GM18498 (cell line): Measurements from ENCODE around the gene PKIG.
"Not testable (repeated sequence)": the region's sequence is repeated elsewhere in the genome, so short reads cannot be mapped to it uniquely, and the experiment has no call there.

Experiments used
- ATAC-seq: cut with Tn5 transposase; IDR thresholded peaks from one replicate; pipeline ENCODE4 v1.9.1; 2021; ENCODE audit warnings: mild to moderate bottlenecking, moderate library complexity; ENCODE audit not compliant: unreplicated experiment

The PKIG gene

DNA sequence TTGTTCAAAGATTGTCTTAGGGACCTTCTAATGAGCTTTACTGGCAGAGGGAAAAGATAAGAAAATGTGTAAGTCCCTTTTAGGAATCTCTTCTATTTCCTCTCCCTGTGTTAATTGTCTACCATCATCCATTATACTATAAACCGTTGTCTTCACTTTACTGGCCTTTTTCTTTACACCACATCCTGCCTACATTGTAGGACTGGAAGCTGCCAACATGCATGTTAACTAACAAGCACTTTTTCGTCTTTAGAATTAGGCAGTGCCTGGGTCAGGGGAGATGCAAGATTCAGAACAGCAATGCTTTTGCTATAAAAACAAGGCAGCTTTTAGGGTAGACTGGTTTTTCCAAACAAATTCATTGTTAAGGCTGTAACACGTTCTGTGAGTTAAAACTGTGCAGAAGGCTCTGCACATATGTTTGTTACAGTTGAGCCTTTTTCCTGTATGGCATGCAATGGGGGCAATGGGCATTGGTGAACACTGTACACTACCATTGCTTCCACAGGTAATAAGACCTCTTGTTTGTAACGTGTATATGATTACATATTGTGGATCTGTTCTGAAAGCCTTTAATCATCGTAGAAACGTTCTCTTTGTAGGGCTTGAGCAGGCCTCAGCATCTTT is 10.9 kb upstream of the PKIG start:
- no peak for ATAC-seq

DNA sequence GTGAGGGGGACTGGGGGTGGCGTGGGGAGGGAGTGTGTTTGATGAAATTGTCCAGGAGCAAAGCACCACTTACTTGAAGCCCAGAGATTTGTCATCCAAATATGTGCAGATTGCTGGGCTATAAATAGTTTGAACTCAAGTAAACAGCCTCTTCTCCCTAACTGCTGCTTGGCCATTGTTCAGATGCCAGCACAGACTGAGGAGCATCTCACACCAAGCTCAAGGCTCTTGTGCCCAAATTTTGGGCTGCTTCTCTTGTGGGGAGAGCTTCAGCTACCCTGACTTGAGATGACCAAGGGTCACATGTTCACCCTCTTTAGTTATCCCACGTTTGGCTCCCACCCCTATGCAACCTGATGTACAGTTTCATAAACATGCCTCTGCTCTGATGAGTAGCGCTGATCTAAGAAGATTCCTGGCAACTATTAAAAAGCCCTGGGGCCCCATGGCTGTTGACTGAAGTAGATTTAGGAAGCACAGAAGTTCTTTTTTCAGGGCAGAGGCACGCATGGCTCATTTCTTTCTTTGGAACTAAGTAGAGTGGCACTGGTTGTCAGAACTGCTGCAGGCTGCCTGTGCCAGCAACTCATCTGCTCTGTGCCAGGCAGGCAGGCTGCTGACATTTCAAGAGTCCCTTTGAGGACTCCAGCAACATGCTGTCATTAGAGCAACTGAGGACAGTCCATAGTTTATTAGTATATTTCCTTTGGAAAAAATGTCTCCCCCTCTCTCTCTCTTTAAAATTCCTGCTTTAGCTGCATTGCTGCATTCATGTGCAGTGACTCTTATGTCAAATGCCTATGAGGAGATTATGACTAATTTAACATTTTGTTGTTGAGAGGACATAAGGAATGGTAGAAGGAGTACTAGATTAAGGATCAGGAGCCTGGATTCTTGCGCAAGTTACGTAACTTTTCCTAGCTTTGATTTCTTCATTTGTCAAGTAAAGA is 9.6 kb upstream of the PKIG start:
- ATAC-seq: no peak

DNA sequence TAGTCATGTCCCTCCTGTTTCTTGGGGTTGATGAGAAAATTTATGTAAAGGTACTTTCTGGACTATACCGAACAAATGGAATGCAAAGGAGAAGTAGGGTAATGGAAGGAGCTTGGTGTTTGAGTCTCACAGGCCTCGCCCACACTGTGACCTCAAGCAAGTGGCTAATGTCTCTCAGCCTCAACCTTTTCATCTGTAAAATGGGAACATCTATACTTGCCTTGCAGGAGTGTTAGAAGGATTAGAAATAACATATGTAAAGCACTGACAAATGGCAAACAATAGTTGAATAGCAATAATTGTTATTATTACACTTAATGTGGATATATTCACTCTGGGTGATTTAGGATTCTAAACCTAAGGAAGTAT is 8.9 kb upstream of the PKIG start:
- no peak for ATAC-seq

DNA sequence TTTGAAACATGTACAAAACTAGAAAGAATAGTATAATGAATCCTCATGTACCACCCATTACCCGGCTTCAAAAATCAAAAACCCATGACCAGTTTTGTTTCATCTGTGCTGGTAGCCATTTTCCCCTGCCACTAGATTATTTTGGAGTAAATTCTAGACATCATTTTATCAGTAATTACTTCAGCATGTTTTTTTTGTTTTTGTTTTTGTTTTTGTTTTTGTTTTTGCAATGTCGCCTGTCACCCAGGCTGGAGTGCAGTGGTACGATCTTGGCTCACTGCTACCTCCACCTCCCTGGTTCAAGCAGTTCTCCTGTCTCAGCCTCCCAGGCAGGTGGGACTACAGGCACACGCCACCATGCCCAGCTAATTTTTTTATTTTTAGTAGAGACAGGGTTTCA is 8.0 kb upstream of the PKIG start:
- ATAC-seq: no peak

DNA sequence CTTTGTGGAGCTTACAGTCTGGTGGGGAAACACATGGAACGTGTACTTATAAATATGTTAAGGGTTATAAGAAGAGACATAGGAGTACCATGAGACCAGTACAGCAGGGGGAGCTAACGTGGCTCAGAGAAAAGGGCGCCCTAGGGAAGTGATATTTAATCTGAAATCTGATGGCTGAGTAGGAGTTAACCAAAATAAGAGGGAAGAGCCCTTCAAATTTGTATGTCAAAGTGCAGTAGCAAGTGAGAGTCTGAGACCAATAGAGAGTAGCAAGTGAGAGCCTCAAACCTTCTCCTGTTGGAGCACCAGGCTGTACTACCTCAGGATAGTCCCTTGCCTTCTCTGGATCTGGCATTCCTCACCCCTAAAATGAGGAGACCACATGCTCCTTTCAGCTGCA is 6.1 kb upstream of the PKIG start:
- ATAC-seq: no peak

DNA sequence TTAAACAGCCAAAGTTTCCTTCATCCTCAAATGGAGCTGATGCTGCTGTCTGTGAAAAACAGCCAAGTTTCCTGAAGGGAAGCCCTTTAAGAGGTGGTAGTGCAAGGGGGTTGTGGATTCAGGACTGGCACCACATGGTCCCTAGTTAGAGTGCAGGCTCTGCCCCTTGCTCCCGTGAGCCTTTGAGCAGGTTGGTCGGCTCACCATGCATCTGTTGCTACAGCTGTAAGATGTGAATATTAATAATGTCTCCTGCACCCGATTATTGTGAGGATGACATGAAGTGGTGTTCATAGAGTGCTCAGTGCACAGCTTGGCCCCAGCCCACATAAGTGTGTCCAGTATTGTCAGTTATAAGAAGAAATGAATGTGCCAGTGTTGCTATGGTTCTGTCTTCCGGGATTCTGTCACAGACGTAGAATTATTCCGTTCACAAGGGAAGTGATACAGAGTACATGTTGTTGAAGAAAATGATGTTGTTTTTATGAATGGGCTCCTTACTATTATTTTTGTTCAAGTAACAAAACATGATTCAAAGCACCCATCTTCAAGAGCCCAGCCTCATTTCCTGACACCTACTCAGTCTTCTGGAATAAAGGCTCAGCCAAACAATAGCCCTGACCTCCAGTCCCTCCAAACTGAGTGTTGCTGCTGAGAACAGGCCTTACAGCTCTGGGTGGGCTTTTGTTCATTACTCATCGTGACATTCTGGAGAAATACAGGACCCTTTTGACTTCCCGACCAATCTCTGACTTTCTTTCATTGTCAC is 2.9 kb upstream of the PKIG start:
- no peak for ATAC-seq

DNA sequence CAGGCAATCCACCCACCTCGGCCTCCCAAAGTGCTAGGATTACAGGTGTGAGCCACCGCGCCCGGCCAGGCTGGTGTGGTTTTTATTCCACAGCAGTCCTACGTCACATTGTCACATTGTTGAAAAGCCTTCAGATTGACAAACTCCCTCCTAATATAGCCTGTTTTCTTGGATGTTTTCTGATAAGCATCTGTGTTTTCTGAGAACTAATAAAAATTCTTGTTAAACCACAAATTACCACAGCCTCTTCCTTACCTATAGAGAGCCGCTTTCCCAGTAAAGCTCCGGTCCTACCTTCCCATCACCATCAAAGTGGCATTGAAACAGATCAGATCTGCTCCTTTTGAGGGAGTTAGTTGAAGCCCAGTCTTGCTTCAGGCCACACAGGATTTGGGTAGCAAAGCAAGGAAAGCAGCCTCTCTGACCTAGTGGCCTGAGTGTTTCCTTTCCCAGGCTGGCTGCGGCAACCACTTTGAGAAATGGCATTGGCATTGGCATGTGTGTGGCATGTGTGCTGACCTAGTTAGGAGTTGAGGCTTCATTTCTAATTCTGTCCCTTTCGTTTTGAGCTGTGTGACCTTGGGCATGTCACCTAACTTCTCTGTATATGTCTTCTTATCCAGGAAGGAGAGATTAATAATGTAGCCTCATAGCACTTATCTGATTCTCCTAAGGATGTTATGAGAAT is 1.7 kb upstream of the PKIG start:
- ATAC-seq: no peak

DNA sequence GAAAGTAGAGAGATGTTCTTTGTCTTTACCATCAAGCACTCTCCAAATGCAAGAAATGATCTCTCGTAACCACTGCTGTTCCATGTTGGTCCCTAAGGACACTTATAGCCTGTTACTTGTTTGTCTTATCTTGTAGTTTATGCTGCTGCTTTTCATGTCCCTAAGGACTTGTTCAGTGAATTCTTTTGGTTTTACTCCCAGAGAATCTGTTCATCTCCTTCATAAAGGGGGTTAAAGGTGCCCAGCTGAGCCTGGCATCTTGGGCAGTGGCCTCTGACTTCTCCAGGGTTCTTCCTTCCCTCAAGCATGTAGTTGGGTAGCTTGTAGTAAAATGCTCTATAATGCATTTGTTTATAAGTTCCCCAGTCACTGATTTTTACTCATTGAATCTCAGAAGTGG is 864 bp upstream of the PKIG start:
- no peak for ATAC-seq

DNA sequence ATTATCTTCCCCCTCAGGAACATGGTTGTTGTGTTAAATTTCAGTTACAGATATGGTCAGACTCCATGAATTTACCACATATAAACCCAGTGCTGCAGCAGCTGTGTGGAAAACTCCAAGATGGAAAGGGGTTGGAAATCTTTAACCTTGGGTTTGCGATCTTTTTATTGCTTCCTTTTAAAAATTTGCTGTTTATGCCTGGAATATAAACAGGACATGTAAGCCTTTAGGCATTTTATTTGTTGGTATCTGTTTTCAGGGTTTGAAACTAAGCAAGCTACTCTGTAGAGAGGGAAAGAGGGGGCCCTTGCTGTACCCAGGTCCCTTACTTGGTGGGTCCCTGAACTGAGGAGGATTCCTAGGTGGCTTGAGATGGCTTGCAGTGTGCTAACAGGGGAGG is 778 bp downstream of the PKIG start:
- no peak for ATAC-seq

DNA sequence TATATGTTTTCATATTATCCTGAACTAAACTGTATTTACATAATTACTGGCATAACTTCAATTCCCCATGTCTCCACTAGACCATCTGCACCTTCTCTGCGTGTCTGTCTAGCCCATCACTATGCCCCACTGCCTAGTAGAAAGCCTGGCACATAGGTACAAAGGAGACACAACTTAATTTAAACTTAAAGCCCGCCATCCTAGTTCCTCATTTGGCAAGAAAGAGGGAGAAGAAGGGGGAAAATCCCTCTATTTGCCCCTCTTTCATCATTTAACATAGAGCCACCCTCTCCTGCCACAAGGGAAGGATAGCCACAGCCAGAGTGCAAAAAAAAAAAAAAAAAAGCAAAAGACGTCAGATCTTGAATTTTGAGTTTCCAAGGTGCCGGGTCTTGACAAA is 1.8 kb downstream of the PKIG start:
- ATAC-seq: no peak

DNA sequence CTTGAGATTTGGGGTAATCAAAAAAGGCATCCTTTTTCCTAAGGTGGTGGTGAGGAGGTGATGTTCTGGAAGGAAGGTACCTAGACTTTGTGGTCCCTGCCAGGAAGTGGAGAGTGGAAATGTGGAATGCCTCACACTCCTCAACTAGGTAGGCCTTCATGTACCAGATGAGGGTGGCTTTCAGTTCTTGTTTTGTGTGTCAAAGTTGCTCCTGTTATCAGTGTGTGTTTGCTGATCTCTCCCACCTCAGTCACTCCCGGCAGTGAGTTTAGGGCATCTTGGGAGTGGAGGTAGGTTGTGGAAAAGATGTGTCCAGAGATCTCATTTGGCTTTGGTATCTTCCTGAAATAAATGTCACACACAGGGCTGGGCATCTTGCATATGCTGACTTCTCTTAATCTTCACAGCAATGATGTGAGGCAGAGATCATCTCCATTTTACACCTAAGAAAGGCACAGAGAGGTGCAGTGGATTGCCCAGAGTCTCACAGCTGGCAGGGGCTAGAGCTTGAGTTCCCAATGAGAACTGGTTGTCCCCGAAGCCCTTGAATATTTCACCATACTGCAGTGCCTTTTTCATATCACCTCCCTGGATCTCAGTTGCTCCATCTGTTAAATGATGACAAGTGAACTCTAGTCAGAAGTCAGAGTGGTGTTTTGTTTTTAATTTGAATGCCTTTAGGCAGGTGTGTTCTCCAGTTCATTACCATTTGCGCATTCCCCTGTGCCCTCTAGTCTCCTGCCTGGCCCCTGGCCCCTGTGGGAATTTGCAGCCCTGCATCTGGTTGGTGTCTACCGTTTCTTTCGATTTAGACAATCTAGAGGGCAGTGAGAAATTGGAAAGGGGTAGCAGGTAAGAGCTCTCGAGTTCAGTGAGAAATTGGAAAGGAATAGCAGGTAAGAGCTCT is 2.9 kb downstream of the PKIG start:
- ATAC-seq: no peak

DNA sequence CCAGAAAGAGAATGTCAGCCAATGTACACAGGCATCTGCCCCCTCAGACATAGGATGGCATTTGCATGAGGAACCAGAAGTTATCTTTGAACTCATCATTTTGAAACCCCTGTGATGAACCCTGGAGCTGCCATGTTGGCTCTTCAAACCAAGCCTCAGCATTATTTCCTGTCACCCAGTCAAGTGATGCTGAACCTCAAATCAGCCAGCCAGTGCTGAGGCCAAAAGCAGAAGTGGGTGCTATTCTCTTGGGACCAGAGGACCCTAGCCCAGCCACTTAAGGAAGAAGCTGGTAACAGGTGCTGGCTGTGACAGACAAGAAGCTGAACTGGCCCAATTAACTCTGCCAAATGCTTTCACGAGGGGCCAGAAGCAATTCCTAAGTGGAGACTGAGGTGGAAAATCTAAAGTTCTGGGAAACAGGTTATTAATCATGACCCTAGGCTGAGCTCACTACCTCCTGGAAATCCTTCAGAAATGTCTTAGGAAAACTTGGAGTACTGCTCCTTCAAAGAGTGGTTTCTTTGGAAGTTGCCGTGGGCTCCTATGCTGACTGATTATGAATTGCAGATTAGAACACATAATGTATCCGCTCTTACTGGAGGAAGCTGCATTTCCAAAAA is 4.0 kb downstream of the PKIG start:
- ATAC-seq: peak; percentile 74

DNA sequence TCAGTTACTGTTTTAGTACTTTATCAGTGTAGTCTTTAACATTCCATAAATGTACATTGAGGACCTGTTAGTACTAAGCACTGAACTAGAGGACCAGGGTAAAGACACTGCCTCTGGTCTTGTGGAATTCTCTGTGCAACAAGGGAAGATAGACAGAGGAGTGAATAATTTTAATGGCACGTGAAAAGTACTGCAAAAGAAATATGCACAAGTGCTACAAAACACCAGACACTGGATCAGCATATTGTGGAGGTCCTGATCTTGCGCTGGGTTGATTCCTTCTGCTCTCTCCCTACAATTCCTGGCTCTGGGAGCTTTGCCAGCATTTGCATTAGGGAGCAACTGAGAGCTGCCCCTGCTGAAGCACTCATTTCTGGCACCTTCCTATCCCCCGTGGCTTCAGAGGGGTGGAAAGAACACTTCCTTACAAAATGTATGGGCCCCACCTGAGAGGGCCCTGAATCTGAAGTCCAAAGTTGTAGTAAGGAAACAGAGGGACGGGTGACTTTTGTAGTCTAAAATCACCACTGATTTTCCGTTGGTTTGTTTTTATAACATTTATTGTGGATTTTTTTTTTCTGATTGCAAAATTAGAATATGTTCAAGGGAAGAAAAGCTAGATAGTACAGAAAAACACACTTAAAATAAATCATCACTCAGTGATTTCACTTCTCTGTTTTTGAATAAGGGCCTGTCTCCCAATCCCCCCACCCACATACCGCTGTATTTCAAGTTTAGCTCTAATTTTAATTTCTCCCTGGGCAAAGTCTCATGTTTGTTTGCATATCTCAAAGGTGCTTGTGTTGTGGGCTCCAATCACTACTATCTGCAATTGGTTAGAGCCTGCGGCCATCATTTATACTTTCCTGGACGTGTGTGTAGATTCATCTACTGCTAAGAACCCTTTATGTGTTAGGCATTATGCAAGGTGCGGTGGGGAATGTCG is 4.9 kb downstream of the PKIG start:
- no peak for ATAC-seq

DNA sequence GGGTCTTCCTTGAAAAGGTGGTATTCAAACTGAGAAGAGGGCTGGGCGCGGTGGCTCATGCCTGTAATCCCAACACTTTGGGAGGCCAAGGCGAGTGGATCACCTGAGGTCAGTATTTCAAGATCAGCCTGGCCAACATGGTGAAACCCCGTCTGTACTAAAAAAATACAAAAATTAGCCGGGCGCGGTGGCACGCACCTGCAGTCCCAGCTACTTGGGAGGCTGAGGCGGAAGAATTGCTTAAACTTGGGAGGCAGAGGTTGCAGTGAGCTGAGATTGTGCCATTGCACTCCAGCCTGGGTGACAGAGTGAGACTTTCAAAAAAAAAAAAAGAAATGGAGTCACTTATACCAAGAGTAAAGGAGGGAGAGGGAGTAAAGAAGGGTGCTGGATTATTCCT is 5.9 kb downstream of the PKIG start:
- not testable (repeated sequence) for ATAC-seq

DNA sequence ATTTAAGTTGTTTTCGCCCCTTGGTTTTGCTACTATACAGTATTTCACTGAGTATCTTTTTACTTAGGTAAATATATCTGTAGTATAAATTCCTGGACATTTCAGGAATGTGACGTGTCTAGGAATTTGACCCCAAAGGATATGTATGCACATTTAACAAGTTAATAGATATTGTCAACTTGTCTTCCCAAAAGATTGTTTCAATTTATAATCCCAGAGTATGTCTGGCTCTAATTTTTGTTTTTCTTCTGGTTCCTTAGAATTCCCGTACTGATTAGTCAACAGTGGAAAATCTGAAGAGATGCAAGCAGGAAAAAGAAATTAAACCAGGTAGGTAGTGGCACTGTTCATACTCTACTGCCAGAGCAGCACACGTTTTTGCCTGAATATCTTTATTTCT is 7.2 kb downstream of the PKIG start:
- ATAC-seq: no peak

DNA sequence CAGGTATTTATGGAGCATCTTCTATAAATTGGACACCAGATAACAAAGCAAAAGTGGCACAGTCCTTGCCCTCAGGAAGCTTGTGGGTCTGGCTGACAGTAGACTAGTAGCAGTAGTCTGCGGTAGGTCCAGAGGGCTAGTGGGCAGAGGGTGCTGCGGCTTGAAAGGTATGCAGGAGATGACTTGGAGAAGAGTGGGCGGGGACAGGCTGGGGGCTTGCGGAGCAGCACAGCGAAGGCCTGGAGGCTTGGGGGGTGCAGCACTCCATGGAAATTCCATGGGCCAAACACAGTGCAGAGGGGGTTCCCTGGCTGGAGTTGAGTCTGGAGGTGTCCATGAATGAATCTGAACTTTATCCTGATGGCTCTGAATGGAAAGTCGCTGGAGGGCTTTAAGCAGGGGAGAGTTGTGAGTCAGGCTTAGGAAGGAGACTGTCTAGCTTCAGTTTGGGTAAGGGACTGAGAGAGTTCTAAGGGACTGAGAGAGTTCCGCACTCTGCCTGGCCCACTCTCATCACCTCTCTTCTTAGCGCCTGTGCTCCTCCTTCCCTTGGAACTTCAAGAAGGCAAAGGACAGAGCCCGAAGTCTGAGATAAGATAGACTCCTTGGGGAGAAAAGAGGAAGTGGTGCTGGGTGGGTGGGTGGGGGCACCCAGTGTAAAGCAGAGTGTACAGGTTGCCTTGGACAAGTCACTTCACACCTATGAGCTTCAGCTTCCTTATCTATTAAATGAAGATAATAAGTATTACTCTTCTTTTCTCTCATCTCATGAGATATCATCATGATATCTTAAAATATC is 8.8 kb downstream of the PKIG start:
- no peak for ATAC-seq

DNA sequence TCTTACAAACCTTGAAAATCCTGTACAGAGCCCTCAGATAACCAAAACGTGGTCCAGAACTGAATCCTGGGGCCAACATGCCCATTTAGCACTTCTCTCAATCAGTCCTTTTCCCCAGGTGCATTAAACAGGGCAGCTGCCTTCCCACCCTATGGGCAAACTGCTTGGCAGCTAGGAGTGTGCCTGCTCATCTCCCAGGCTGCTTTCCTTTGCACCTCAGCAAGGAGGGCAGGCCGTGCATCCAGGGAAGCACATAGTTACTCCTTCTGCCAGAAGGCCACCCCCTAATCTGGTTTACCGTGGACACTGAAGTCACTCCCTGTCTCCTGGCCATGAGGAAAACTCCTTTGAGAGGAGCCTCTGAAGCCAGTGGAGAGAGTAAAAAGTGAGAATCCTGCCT is 10.0 kb downstream of the PKIG start:
- no peak for ATAC-seq

DNA sequence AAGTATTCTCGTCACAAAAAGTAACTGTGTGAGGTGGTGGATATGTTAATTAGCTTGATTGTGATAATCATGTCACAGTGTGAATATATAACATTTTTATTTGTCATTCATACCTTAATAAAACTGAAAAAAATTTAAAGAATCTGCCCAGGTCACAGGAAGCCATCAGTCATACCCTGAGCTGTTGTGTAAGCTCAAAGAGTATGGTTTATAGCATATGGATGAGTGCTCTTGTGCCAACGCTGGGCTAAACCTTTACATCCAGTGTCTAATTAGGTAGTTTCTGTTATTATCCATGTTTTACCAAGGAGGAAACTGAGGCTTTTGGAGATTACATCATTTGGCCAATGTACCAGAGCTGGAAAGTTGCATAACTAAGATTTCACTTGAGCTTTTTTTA is 11.4 kb downstream of the PKIG start:
- ATAC-seq: no peak
